K562 (cell line): ENCODE results near the gene MYO18A. TPM values are rescaled to one million over a fixed set of nuclear protein-coding genes. Genes with fewer than 3 reads are reported as not detected.
A peak's percentile ranks its signal among the peaks of the same experiment; 100 is the strongest.
"Not testable (repeated sequence)": the region's sequence is repeated elsewhere in the genome, so short reads cannot be mapped to it uniquely, and the experiment has no call there.

Experiments used
- ARID1B ChIP-seq: fragments of 450-650 bp; IDR thresholded peaks from 2 replicates; pipeline ENCODE4 v1.6.1; 2016; ENCODE audit warnings: antibody characterized with exemption, mild to moderate bottlenecking, inconsistent platforms
- ATF1 ChIP-seq, 2 experiments: fragments of 450-650 bp in 1 of 2; IDR thresholded peaks; 2 replicates each; pipeline ENCODE4 v1.6.1; 2016; ENCODE audit warnings: missing compliant biosample characterization in 1 of 2, missing genetic modification characterization in 1 of 2
- CBFA2T3 ChIP-seq: fragments of 450-650 bp; IDR thresholded peaks from 2 replicates; pipeline ENCODE4 v1.6.1; 2017
- CTCF ChIP-seq, 3 experiments: IDR thresholded peaks in 2 of 3; conservative IDR thresholded peaks in 1 of 3; 2 replicates each; pipeline ENCODE4 v1.5.1; 2011 to 2012; ENCODE audit warnings: low read length in 3 of 3, mild to moderate bottlenecking in 3 of 3, control low read depth in 2 of 3, improper control_type of control experiment in 1 of 3, inconsistent platforms in 1 of 3, low read depth in 1 of 3, mixed read lengths in 1 of 3, moderate library complexity in 1 of 3; ENCODE audit not compliant: insufficient read depth in 2 of 3
- MEIS2 ChIP-seq: fragments of 450-650 bp; IDR thresholded peaks from 2 replicates; pipeline ENCODE4 v1.6.1; 2014; ENCODE audit warnings: mild to moderate bottlenecking; ENCODE audit not compliant: partially characterized antibody
- POLR2G ChIP-seq: fragments of 200-400 bp; formaldehyde crosslinking; IDR thresholded peaks from 2 replicates; pipeline ENCODE4 v1.6.1; 2017; ENCODE audit warnings: low read depth, mild to moderate bottlenecking, antibody characterized with exemption, low read length, moderate library complexity
- RAD21 ChIP-seq, 2 experiments: fragments of 250-450 bp in 1 of 2; fragments of 450-650 bp in 1 of 2; sonication (Bioruptor Pico) in 1 of 2; formaldehyde crosslinking in 1 of 2; IDR thresholded peaks in 1 of 2; conservative IDR thresholded peaks in 1 of 2; 2 replicates each; pipeline versions ENCODE4 v1.4.0 to v1.8.0; 2020 to 2022; ENCODE audit warnings: mild to moderate bottlenecking in 2 of 2, moderate library complexity in 1 of 2
- RBFOX2 ChIP-seq: fragments of 200-400 bp; formaldehyde crosslinking; IDR thresholded peaks from 2 replicates; pipeline ENCODE4 v1.6.1; 2017; ENCODE audit warnings: low read depth, mild to moderate bottlenecking, low read length, moderate library complexity
- RCOR1 ChIP-seq, 2 experiments: IDR thresholded peaks; 2 replicates each; pipeline ENCODE4 v1.6.1; 2012; ENCODE audit warnings: low read depth in 2 of 2, low read length in 2 of 2, borderline replicate concordance in 1 of 2, improper control_type of control experiment in 1 of 2
- REST ChIP-seq, 2 experiments: fragments of 450-650 bp; formaldehyde crosslinking in 1 of 2; IDR thresholded peaks; 2 replicates each; pipeline versions ENCODE4 v1.4.0 to v1.6.1; 2014 to 2020; ENCODE audit warnings: mild to moderate bottlenecking in 2 of 2, borderline replicate concordance in 1 of 2, low read depth in 1 of 2
- SMAD4 ChIP-seq: fragments of 250-450 bp; sonication (Bioruptor Pico); conservative IDR thresholded peaks from 2 replicates; pipeline ENCODE4 v1.8.0; 2021; ENCODE audit warnings: inconsistent platforms, mild to moderate bottlenecking, moderate library complexity
- YY1 ChIP-seq, 3 experiments: IDR thresholded peaks; 2 replicates each; pipeline ENCODE4 v1.6.1; 2011; ENCODE audit warnings: low read length in 2 of 3, mild to moderate bottlenecking in 2 of 3, moderate library complexity in 2 of 3, borderline replicate concordance in 1 of 3, control low read depth in 1 of 3, low read depth in 1 of 3; ENCODE audit not compliant: insufficient read depth in 3 of 3, insufficient replicate concordance in 2 of 3, control insufficient read depth in 1 of 3, insufficient read length in 1 of 3; ENCODE audit errors: extremely low read depth in 1 of 3
- polyA plus RNA-seq, 8 experiments: library from polyadenylated mRNA; depleted of rRNA in 4 of 8; stranded (reverse) in 5 of 8; unstranded in 3 of 8; fragments of >200 nt; fragmentation: Nextera tagmentation in 2 of 8; fragmentation: Illumina TruSeq in 1 of 8; extraction: Ambion mirVana in 2 of 8; extraction: Trizol in 1 of 8; gene quantifications; 2 replicates each; pipeline versions ENCODE4 v1.2.1 to v1.2.3, GENCODE V29; 2011 to 2014; ENCODE audit warnings: inconsistent platforms in 1 of 8, missing spikeins in 1 of 8
- total RNA-seq, 7 experiments: library from RNA; depleted of rRNA in 6 of 7; stranded (reverse); fragments of >200 nt in 6 of 7; fragmentation: Illumina TruSeq in 2 of 7; extraction: Trizol in 2 of 7; gene quantifications; 2 replicates each; pipeline versions ENCODE4 v1.2.1 to v1.2.3, GENCODE V29; 2011 to 2021; ENCODE audit warnings: low replicate concordance in 1 of 7

Gene MYO18A
- total and polyA plus RNA-seq, 9 of the 15 experiments (the other 6 are each of a cell fraction or from before 2014, with no cell fraction given): 2.5 to 65.4 (median 17.1) TPM

GRCh38 chr17:29204068-29204804 is 24.0 kb upstream of the MYO18A start (continued):
- peak; percentile 12; the same call in 1 of the 2 replicates for TF ChIP-seq REST (IDR thresholded peaks at IDR 0.05; ENCODE audit: borderline replicate concordance)
- not testable (repeated sequence) for TF ChIP-seq REST (CRISPR knock-in tag; IDR thresholded peaks at IDR 0.05; ENCODE audit: low read depth); ATF1 (CRISPR knock-in tag; IDR thresholded peaks at IDR 0.05)
- TF ChIP-seq MEIS2: peak; percentile 8
- peak; percentile 41 for TF ChIP-seq POLR2G
- 0 out of 2 replicates have a peak, but pooled peaks have one; percentile 9 for TF ChIP-seq ATF1 (tag; IDR thresholded peaks at IDR 0.05)
- peak in 2 of 3 experiments; percentile 38 to 73 for TF ChIP-seq YY1 (IDR thresholded peaks at IDR 0.05; ENCODE audit: borderline replicate concordance in 1 of 3, control insufficient read depth in 1 of 3, extremely low read depth in 1 of 3, insufficient read depth in 3 of 3, insufficient read length in 1 of 3, insufficient replicate concordance in 2 of 3, low read depth in 1 of 3, low read length in 2 of 3)
- TF ChIP-seq RBFOX2: 0 out of 2 replicates have a peak, but pooled peaks have one; percentile 26
- 0 out of 2 replicates have a peak, but pooled peaks have one; percentile 8 for TF ChIP-seq CBFA2T3
- peak; percentile 20 to 40 (median 28); a peak in 2 of 6 replicates for TF ChIP-seq CTCF (IDR thresholded peaks at IDR 0.05 in 2 of 3, conservative IDR thresholded peaks at IDR 0.05 in 1 of 3; ENCODE audit: insufficient read depth in 2 of 3, low read depth in 1 of 3, low read length in 3 of 3)
- peak; percentile 57 for TF ChIP-seq SMAD4 (CRISPR knock-in tag)
- TF ChIP-seq RAD21 (CRISPR knock-in tag; conservative IDR thresholded peaks at IDR 0.05 in 1 of 2, IDR thresholded peaks at IDR 0.05 in 1 of 2): peak; percentile 16 to 43; a peak in 2 of 4 replicates
- TF ChIP-seq ARID1B: peak; percentile 27; the same call in 1 of the 2 replicates
- TF ChIP-seq RCOR1 (IDR thresholded peaks at IDR 0.05; ENCODE audit: borderline replicate concordance in 1 of 2, low read depth in 2 of 2, low read length in 2 of 2): peak in 1 of 2 experiments; percentile 75; a peak in 2 of 4 replicates
